Activated T-helper 1 cell treated with anti-CD3 and anti-CD28 coated beads, Interleukin-2, amount 50 U/mL, for 16 hours (primary cell): Measurements from ENCODE around the gene PXMP2.

Source experiments
- DNase-seq, 2 donors: peaks; one replicate each; pipeline ENCODE4 v3.0.0-alpha.2; 2020; ENCODE audit warnings: low read depth in 1 of 2, low spot score in 1 of 2

PXMP2 gene

DNA sequence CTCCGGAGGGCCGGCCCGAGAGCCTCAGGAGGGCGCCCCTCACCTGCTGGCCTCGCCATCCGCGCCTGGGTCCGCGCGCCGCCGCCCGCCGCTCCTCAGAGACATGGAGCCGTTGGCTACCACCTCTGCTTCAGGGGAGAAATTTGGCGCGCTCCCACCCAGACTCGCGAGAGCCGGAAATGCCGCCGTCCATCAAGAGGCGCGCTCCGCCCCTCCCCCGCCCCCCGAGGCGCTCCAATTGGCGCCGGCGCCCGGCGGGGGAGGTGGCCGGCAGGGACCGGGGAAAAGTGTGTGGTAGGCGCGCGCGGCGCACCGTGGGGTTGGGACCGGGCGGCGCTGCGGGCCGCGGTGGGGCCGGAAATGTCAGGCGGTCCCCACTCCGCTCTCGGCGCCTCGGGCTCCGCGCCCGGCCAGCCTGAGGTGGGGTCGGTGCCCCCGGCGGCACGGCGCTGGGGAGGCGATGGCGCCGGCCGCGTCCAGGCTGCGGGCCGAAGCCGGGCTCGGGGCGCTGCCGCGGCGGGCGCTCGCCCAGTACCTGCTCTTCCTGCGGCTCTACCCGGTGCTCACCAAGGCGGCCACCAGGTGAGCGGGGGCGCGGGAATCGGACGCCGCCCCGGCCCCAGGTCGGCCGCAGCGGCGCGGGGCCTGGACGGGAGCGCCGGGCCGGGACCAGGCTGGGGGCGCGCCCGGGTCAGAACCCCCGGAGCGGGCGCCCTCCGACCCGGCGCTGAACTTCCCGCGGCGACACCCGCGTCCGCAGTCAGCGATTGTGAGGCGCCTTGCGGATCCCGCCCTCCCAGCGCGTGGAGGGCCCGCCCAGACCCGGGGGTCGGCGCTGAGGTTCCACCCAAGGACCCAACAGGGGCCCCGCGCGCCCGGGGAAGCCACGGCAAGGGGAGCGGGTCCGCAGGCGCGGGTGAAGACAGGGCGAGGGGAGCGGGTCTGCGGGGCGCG, at the start of gene PXMP2, which contains the start of gene POLE:
Gene PXMP2 (plus strand): TSS at position 377 of the 954 bp plus-strand sequence. CDS start 84 bp downstream, at position 461.
Gene POLE (minus strand): TSS at position 132 of the 954 bp plus-strand sequence. CDS start 27 bp downstream, at position 105.
- DNase-seq: peak; percentile 88 to 92

DNA sequence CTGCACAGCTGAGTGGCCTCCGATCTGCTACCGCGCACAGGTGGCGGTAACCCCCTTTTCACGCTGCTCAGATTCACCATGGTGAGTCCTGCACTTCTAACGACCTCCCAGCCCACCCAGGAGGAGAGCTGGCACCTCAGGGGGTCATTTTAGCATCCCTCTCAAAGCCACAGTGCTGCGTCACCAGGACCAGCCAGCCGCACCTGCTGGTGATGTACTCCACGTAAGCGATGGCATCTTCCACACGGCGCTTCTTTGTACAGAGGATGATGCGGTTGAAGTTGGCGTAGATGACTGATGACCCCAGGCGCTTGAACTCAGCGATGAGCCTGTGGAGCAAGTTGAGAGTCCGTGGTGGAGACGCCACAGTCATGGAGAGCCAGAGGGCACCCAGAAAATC, 49.6 kb upstream of the PXMP2 start:
- DNase-seq: no peak

DNA sequence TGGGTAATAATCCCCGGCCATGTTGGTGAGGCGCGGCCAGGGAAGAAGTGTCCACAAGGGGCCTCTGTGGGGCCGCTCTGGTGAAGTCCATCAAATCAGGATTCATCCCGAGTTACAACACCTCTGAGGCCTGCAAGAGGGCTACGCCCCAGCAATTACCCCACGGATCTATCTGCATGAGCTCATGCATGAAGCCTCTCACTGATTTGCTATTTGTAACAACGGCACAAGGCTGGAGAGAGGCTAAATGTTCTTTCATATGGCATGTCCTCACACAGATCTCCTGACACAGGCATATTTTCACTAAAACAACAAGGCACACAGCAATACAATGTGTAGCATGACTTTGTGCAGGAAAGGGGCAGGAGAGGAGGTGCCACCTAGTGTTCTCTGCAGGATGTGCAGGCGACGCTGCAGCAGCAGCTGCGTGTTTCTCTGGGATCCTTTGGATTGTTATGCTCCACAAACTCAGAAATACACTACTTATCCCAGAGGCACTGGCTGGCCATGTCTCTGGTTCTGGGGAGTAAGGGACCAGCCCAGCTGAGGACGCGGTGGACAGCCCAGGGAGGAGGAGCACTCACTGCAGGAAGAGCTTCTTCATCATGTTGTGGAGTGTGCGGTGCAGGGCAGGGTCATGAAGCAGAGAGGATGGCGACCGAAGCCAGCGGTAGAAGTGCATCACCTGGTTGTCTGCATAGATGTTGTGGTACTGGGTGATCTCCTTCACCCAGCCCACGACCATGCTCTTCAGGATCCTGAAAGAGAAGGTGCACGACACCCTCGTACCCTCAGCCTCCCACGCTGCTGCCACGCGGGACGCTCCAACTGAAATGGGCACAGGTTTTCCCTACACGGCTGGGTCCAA, 48.6 kb upstream of the PXMP2 start:
- DNase-seq: no peak

DNA sequence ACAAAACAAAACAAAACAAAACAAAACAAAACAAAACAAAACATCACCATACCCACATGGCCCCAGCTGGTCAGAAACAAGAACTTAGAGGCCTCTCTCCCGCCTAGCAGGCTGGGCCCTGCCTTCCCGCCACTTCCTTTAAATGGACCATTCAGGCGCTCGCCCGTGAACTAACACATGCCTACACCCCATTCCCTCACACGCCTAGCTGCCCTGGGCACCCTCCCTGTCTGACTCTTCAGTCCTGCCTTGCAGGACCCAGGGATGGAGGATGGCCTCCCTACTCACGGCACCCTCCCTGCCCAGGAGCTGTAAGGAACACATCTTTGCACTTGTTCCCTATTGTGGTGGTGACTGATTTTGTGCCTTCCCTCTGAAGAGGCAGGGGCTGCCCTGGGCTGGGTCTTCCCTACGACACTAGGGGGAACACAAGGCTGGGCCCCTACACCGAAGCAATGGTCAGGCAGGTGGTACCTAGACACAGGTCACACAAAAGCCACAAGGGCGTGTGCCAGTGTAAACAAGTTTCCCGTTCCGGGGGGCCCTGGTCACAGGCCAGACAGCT, 47.3 kb upstream of the PXMP2 start:
- DNase-seq: no peak

DNA sequence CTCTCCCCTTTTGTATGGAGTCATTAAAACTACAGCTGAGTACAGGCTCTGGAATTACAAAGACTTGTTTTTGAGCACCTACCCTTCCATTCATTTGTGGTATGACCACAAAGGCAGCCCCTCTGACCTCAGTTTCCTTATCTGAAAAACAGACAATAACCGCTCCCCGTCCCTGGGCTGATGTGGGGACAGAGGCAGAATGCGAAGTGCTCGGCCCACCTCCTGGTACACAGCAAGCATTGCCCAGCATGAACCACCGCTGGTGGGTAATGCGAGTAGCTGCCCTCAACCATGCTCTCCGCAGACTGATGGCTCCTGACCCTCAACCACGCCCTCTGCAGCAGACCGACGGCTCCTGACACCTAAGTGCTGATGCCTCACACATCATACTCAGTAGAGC, 46.5 kb upstream of the PXMP2 start:
- DNase-seq: no peak

DNA sequence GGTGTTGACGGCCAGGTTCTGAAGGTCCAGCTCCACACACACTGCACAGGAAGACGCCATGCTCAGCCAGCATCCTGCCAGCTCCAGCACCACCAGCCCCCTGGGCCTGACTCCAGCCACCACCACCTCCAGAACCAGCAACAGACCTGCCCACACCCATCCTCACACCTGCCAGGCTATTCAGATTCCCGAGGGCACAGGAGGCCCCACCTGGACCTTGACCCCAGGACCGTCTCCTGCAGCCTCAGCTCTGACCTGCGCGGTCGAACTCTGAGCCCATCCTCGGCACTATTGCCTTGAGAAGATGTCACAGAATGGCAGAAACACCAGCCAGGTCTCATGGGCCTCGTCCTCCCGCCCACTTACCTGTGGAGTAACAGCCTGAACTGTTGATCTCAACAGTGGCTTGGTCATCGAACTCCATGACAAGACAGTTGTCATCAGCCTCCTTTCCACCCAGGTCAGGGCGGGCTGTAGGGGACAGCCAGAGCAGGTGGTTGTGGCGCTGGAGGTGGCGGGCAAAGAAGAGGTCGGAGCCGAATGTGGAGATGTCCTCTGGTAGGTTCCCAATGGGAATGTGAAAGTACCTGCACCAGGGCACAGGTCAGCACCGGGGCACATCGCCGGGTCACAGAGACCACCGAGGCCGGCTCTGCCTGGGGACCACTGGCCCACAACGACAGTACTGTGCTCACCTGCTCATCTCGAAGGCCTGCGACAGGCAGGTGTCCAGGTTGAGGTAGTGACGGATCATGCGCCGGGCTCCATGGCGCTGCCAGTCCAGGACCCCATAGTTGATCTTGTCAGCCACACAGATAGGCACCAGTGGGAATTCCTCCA, 45.4 kb upstream of the PXMP2 start:
- no peak for DNase-seq

DNA sequence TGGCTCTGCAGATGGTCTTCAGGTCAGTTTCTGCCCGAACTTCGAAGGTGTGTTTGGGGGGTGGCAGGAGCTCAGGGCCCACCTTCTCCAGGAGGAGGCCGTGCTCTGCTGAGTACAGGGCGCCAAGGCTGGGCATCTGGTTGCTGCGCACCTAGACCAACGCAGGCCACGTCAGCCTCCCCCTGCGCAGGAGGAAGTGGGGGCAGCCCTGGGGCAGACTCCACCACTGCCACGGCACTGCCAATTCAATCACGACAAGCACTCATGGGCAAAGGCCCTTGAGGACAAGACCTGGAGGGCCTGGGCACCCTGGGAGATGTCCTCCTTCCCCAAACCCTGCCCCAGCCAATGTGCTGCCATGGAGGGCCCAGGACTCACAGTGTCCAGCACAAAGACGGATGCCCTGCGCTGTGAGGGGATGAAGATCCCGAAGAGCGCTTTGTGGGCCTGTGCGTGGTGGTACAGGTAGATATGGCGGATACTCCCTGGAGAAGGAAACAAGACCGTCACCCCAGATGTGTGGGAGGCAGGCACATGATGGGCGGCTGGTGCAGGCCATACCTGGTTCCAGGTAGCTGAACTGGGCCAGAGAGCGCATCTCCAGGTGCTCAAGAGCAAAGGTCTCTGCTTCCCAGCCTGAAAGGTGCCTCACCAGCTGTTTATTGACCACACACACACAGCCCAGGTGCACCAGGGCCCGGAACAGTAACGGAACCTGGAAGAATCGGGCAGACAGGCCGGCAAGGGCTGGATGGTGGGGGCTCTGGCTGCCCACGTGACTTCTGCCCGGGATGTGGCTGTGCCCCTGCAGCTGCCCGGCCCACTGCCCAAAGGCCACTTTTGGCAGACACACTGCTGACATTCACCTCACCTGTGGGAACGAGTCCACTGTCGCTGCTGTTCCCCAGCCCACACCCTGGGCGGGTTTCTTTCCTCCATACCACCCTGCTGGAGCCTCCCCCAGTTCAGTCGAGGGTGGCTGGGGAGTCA, 44.2 kb upstream of the PXMP2 start:
- DNase-seq: no peak

DNA sequence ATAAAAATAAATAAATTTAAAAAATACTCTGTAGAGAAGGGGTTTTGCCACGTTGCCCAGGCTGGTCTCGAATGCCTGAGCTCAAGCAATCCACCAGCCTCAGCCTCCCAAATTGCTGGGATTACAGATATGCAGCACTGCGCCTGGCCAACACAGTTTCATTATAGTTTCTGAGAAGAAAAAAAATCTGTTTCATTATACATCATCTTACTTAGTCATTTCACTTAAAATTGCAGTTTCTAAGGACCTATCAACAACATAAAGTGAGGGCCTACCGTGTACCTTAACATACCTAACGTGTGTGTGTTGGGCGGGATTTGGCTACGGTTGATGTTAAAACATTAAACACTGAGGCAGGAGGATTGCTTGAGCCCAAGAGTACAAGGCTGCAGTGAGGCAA, 40.5 kb upstream of the PXMP2 start:
- DNase-seq: no peak

DNA sequence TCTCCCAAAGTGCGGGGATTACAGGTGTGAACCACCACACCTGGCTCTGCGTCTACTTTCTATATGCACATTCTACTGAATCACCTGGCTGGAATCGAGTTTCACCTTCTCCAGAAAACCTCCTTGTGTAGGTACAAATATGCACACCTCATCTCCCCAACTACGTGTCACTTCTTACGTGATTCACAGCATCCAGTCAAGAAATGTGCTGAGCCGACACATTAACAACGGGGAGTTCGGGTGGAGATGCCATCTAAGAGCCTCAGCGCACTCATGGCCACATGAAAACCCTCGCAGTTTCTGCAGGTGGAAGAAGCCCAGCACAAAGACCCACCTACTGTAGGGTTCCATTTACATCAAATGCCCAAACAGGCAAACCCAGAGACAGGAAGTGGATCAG, 39.5 kb upstream of the PXMP2 start:
- no peak for DNase-seq

DNA sequence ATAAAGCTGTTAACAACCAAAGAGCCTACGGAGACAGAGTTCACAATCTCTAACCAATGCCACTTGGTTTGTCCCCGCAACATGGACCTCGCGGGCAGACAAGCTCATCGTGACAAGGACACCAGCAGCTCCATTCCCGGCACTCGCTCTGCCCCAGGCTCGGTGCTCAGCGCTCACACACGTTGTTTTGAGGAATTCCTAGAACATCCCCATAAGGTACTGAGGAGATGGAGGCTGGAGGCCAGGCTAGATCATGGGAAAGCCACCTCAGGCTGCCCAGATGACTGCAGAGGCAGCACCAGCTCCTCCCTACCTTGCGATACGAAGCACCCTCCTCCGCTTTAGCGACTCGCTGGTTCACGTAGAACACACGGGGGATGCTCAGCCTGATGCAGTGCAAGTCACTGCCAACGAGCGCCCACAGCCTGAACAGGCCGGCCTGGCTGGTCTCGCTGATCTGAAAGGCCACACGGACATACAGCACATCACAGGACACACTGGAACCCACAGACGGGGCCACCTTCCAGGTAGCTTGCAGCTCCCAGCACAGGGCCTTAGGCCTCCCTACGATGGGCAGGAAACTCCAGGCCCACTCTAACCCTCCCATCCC, 38.7 kb upstream of the PXMP2 start:
- DNase-seq: no peak

DNA sequence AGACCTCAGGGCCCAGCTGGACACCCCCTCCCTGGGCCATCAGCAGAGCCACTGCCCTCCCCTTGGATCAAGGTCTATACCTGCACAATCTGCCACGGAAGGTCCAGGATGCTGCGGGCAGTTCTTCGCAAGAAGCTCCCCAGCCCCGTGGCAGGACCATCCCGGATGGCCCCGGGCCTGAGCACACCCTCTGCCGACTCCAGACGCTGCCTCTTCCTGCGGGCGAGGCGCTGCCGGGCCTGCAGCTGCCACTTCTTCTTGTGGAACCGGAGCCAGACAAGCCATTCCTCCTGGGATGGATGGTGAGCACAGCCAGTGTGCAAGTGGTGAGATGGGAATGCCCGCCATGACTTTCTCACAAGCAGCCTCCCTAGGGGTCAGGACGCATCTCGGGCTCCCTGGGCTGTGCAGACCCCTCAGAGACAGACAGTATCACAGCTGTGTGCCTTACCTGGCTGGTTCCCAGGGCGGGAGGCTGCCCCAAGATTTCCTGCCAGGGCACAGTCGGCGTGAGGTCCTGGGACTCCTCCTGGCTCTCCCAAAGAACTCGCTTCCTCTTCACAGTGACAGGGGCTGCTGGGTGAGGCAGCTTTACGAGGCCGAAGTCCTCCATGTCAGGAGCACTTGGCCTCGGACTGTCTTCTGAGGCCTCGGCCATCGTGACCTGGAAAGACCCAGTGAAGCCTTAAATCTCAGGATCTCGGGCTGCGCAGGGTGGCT, 38.0 kb upstream of the PXMP2 start:
- DNase-seq: no peak

DNA sequence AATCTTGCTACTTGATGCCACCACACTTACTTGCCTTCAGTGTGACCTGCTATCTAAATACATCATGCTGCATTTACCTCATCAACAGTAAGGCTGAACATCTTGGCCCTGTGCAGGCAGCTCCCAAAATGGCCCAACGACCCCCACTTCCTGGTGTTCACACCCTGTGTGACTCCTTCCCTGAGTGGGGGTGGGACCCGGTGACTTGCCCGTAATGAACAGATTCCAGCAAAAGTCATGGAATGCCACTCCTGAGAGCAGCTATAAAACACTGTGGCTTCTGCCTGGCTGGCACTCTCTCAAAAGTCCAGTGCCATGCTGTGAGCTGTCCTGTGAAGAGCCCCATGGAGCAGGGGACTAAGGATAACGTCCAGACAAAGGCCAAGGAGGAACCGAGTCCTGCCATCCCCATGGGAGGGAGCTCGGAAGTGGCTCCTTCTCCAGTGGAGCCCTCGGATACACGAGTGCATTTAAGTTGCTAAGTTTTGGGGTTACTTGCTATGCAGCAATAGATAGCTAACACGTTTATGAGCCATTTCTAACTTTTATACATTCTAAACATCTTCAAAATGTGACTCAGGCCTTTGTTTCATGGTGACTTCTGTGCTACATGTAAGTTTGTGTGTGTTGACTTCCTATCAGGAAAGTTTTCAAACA, 35.8 kb upstream of the PXMP2 start:
- no peak for DNase-seq

DNA sequence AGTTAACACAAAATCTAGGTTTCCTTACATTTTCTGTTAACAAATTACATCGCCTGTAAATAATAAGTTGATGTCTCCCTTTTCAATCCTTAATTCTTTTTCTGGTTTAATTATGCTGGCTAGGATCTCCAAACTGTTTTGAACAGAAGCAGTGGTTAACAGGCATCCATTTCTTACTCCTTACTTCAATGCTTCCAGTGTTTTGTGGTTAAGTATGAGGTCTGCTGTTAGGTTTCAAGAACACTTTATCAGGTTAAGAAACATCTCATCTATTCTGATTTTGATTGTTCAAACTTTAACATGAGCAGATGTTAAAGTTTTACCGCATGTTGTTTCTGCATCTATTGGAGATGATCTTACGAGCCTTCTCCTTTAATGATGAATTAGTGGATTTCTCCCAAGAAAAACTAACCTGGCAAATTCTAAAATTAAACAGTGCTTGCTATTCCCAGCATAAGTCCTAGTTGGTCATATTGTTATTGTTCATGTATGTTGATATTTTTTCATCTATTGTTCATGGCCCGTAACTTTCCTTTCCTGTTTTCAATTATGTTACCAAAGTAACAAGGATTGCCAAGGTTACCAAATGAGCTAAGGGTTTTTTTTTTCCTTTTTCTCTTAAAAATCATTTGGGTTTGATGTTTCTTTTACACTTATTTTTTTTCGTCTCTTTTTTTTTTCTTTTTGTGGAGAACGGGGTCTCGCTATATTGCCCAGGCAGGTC, 33.7 kb upstream of the PXMP2 start:
- no peak for DNase-seq

DNA sequence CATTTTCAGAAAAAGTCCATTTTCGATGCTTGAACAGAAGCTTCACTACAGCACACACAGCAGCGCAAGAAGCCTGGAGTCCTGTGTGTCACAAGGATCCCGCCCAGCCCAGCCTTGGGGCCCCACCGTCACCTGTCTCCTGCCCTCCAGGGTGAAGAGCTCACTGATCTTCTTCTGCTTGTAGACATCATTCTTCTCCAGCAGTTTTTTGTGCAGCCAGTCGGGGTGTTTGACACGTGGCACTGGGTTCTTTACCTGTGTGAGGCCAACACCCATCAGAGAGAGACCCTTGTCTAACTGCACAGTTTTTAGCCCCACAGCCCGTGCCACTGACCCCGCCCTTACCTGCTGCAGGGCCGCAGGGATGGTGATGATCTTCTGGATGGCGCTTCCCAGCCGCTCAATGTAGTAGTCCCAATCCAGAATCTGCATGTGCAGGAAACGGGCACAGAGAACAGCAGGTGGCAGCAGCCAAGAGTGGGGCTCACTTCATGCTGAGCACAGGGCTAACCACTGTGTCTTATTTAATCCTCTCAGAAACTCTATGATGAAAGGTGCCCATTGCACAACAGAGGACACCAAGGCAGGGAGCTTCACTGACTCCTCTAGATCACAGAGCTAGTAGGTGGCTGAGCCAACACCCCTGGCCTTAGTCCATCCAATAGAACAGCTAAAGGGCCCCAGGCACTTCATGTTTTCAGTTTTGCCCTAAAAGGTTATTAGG, 30.2 kb upstream of the PXMP2 start:
- no peak for DNase-seq

DNA sequence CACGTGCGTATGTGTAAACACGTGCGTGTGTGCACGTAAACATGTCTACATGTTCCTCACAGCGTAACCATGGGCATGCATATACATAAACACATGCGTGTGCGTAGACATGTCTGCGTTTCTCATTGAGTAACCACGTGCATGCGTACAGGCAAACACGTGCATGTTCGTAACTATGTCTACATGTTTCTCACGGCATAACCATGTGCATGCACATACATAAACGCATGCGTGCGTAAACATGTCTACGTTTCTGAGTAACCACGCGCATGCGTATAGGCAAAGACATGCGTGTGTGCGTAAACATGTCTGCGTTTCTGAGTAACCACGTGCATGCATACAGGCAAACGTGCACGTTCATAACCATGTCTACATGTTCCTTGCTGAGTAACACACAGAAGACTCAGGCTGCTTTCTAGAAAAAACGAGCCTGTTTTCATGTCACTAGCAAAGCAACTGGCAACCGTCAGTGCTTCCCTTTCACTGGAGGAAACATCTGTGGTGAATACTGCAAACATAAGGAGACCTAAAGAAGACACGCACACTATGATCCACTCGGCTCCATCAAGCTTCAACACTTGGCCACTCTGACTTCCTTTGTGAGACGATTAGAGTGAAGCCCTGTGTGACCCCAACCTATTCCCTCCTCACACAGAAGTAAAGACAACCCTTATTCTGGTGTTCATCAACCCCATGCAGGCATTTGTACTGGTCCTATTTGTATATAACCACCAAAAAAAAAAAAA, 29.1 kb upstream of the PXMP2 start:
- DNase-seq: no peak

DNA sequence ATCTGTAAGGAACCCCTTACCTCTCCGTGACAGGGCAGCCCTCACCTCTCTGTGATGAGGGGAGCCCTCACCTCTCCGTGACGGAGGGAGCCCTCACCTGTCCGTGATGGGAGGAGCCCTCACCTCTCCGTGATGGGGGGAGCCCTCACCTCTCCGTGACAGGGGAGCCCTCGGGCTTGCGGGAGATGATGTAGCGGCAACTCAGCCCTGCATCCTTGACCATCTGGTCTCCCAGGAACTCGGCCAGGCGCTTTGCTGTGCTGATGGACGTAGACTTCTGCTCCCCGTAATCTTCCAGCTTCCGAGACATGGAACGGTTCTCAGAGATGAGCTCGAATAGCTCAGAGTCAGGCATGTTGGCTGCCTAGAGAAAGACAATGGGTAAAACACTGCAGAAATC, 28.2 kb upstream of the PXMP2 start:
- no peak for DNase-seq
